GM11168 (cell line): ENCODE data around the gene POU2AF2.
"Not testable (repeated sequence)": the region's sequence is repeated elsewhere in the genome, so short reads cannot be mapped to it uniquely, and the experiment has no call there.

Source experiments
- in situ Hi-C: fragments of 300-500 bp; cut with MboI; formaldehyde crosslinking; loops from one replicate; pipeline ENCODE4 v1.12.0; 2022; ENCODE audit warnings: low sequenced_read_pairs; ENCODE audit not compliant: unreplicated experiment

POU2AF2 gene, protein sequence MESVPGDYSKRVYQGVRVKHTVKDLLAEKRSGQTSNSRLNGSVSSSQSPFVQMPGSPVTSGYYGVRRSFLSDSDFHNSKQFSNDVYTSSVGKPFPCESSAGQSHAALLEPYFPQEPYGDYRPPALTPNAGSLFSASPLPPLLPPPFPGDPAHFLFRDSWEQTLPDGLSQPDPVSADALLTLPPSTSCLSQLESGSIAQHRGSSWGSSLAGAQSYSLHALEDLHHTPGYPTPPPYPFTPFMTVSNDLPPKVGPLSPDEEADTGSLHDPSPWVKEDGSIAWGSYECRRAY

GRCh38 chr11:111245425-111245824 is at the start of gene POU2AF2:
Gene POU2AF2, plus strand, starts transcription at chr11:111245725. Its CDS starts 129 bp downstream, at chr11:111245854.
- in situ Hi-C loops = no loop called here

GRCh38 chr11:111200010-111200534 is 45.5 kb upstream of the POU2AF2 start:
- in situ Hi-C loops = no loop called here

GRCh38 chr11:111204211-111204610 is 41.3 kb upstream of the POU2AF2 start:
- in situ Hi-C loops = no loop called here

DNA sequence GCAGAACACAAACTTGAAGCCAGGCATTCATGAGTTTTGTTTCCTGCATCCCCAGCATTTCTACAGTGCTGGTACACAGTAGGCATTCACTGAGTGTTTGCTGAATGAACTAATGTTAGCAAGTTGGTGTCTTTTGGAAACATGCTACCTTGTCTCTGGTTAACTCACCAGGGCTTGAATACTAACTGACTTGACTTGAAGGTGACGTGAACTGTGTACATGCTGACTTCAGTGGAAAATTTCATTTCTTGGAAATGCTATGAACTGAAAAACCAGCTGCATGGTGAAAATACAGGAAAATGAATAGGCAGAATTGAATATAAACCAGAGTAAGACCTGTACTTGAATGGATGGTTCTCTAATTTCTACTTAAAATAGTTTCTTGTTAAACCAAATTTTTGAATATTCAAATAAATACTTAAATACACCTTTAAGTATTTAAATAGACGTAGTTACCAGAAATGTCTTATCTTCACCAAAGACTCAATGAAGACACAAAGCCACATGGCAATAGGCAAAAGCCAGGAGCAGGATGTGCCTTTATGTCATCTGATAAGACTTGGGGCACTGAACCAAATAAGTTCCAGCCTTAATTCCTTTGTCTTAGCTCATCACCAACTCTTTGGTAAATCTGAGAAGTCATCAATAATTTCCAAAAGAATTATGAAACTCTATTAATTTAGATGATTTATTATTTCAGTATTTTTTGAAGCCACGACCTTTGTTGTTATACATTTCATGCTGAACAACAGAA is 39.7 kb upstream of the POU2AF2 start:
- in situ Hi-C loops = no loop called here

DNA sequence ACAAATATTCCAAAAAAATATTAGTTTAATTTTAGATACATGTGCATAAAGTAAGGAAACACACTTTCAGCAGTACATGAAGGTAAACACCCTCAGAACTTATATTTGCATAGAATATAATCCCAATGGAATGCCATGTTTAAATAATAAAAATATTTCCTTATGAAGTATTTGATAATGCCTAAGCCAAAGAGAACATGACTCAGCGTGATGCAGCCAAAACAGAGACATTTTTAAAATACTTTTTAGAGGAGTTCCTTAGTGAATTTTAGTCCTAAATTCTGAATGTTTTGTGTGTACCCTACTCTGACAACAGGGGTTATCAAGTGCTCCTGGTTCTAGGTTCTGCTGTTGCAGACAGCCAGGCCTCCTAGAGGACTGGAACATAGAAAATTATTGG is 39.1 kb upstream of the POU2AF2 start:
- in situ Hi-C loops = no loop called here

- in situ Hi-C loops = no loop called here
These were observed 38.3 kb upstream of the POU2AF2 start for GRCh38 chr11:111207213-111207612.

DNA sequence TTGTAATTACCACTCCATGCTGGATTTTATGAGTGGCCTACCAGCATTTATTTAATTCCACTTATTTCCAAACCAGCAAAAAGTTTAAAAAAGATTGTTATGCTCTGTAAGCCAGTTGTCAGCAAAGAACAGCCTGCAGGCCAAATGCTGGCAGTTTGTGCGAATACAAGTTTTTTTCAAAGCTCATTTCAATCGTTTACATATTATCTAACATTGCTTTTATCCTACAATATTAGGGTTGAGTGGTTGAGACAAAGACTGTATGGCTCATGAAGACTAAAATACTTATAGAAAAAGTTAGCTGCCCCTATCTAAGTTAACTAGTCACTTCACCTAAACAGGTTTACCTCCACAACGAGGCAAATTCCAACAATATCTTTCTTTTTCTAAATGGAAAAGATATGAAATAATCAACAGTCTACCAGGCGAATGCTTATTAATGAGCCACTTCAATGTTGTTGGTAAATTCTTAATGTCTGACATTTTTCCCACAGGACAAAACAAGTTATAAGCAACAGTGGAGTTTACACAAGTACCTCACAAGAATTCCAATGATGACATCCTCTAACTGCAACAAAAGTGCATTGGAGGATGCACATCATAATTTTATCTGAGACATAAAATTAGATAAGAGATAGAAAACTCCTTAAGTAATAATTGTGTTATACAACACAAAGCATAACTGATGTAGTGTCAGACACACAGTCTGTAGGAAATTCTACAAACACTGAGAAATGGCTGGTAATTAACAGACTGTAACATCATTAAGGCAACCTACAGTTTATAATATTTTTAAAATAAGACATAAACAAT is 35.8 kb upstream of the POU2AF2 start:
- in situ Hi-C loops = no loop called here

GRCh38 chr11:111213256-111213655 is 32.3 kb upstream of the POU2AF2 start:
- in situ Hi-C loops = no loop called here

DNA sequence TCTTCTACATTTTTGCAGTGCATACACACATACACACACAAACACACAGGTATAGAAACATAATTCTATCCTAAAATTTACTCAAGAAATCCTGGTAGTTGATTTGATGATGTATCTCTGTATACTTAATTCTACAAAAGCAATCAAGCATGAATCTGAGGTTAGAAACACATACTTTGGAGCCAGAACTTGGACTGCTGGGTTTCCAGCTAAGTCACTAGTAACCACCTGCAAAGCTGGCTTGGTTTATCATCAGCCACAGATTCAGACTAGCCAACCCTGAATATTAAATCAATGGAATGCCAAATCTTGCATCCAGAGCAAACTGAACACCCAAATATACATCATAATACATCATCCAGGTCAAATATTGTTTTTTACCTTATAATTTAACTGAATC is 24.8 kb upstream of the POU2AF2 start:
- in situ Hi-C loops = no loop called here

DNA sequence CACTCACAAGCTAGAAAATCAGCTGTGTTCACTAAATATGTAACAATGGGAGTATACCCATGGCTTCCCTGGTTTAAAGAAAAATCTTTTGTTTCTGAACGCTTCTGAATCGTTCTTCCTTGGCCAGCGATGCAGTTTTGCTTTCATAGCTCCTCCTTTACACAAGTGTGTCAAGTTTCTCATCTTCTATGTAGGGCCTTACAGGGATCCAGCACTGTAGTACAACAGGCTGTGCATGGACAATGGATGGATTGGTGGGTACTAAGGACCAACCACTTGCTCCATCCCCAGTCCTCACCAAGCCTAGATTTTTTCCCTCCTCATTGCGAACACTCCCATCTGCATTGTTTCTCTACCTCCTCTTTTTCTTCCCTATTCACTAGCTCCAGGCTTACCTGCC is 24.3 kb upstream of the POU2AF2 start:
- in situ Hi-C loops = no loop called here

- in situ Hi-C loops = not testable (repeated sequence)
These were observed 23.6 kb upstream of the POU2AF2 start for GRCh38 chr11:111221936-111222335.

GRCh38 chr11:111222821-111223455 is 22.6 kb upstream of the POU2AF2 start:
- in situ Hi-C loops = not testable (repeated sequence)

DNA sequence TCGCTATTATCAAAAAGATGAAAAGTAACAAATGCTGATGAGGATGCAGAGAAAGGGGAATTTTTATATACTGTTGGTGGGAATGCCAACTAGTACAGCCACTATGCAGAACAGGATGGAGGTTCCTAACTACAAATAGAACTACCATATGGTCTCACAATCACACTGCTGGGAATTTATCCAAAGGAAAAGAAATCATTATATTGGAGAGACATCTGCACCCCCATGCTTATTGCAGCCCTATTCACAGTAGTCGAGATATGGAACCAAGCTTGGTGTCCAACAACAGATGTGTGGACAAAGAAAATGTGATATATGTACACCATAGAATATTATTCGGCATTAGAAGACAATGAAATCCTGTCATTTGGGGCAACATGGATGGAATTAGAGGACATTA is 19.6 kb upstream of the POU2AF2 start:
- in situ Hi-C loops = no loop called here

GRCh38 chr11:111229604-111230003 is 15.9 kb upstream of the POU2AF2 start:
- in situ Hi-C loops = loop anchor here (10.0 kb wide), 1 partner anchor 775 kb away; no protein-coding TSS in a partner anchor

DNA sequence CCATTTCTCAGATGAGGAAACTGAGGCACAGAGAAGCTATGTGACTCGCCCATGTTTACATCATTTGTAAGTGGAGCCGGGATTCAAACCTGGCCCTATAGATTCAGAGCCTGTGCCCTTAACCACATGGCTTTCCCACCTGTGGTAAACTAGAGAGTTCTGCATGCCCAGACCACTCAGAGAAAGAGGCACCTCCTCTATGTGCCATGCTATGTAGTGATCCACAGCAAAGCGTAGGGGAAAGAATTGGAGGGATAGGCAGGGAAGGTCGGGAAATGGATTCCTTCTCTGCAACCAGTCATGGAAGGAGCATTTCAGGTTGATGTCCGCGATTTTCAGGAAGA is 15.4 kb upstream of the POU2AF2 start:
- in situ Hi-C loops = loop anchor here (10.0 kb wide), 1 partner anchor 775 kb away; no protein-coding TSS in a partner anchor

- in situ Hi-C loops = loop anchor here (10.0 kb wide), 1 partner anchor 777 kb away; no protein-coding TSS in a partner anchor
These were observed 13.7 kb upstream of the POU2AF2 start for GRCh38 chr11:111231836-111232235.

- in situ Hi-C loops = loop anchor here (10.0 kb wide), 1 partner anchor 782 kb away; no protein-coding TSS in a partner anchor
These were observed 9.1 kb upstream of the POU2AF2 start for GRCh38 chr11:111236383-111236782.

- in situ Hi-C loops = loop anchor here (10.0 kb wide), 1 partner anchor 783 kb away; no protein-coding TSS in a partner anchor
These were observed 7.6 kb upstream of the POU2AF2 start for GRCh38 chr11:111237926-111238325.

- in situ Hi-C loops = no loop called here
These were observed 1.4 kb downstream of the POU2AF2 start for GRCh38 chr11:111246956-111247355.

DNA sequence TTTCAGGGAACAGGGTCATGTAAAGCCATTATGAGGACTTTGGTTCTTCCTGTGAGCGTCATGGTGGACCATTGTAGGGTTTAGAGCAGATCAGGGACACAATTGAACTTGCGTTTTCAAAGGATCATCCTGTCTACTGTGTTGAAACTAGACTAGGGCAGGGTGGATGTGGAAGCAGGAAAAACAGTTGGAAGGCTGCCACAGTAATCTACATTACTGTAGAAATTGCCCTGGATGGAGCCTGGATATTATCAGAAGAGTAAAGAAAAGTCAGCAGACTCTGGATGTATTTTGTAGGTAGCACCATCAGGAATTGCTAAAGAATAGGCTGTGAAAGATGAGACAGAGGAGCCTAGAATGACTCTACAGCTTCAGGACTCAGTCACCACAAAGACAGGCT is 5.4 kb downstream of the POU2AF2 start:
- in situ Hi-C loops = no loop called here
